GM10266 (cell line): ENCODE data around the gene TPSB2.
"Not testable (repeated sequence)": the region's sequence is repeated elsewhere in the genome, so short reads cannot be mapped to it uniquely, and the experiment has no call there.

ENCODE experiments used
- DNase-seq: peaks from one replicate; pipeline ENCODE4 v3.0.0; 2012; ENCODE audit errors: extremely low spot score
- TF ChIP-seq, protein P1 (sequence below): IDR thresholded peaks from 2 replicates; pipeline ENCODE4 v1.5.1; 2012; ENCODE audit warnings: mild to moderate bottlenecking, low read depth; ENCODE audit not compliant: control insufficient read depth, insufficient read depth; ENCODE audit errors: missing control alignments

Gene TPSB2

DNA sequence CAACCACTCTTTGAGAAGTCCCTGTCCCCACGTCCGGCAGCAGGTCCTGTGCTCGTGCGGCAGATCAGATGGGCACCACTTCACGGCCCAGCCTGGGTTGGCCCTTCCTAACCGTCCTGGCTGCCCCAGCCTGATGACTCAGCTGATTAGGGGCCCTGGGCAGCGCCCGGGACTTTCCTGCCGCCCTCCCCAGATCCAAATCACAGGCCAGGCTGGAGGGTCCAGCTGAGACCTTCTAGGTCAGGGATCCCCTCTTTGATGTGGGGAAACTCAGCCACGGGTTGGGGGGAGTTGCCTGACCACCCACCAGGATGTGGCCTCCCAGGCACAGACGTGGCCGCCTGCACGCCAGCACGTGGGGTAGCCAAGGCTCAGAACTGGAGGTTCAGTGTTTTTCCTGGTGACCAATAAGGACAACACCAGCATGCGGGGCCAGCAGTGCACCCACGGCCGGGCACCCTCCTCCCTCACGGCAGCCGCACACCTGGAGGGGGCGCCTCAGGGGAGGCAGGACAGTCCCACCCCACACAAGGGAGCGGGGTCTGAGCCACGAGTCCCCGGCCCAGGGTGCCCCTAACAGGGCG lies 4.2 kb downstream of the TPSB2 start:
- DNase-seq, result not testable (repeated sequence)

DNA sequence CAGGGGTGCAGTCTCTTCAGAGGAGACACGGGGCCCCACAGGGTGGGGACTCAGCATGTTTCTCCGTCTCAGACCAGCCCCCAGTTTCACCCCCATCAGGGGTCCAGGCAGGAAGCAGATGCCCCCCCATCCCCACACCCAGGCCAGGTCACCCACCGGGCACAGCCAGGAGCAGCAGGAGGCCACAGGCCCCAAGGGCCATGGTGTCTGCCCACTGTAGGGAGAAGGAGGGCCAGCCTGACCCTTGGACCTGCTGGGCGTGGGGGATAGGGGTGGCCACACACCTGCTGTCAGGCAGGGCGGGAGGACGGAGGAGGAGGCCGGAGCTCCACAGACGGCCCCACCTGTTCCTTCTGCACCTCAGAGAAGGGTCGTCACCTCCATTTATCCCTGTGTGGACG lies 4.9 kb downstream of the TPSB2 start, which contains the start of gene TPSG1:
Gene TPSG1 (minus strand): TSS at position 218 of the 401 bp plus-strand sequence. CDS start 16 bp downstream, at position 202.
- TF ChIP-seq, protein P1, sequence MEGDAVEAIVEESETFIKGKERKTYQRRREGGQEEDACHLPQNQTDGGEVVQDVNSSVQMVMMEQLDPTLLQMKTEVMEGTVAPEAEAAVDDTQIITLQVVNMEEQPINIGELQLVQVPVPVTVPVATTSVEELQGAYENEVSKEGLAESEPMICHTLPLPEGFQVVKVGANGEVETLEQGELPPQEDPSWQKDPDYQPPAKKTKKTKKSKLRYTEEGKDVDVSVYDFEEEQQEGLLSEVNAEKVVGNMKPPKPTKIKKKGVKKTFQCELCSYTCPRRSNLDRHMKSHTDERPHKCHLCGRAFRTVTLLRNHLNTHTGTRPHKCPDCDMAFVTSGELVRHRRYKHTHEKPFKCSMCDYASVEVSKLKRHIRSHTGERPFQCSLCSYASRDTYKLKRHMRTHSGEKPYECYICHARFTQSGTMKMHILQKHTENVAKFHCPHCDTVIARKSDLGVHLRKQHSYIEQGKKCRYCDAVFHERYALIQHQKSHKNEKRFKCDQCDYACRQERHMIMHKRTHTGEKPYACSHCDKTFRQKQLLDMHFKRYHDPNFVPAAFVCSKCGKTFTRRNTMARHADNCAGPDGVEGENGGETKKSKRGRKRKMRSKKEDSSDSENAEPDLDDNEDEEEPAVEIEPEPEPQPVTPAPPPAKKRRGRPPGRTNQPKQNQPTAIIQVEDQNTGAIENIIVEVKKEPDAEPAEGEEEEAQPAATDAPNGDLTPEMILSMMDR, result no peak
- DNase-seq, result no peak

DNA sequence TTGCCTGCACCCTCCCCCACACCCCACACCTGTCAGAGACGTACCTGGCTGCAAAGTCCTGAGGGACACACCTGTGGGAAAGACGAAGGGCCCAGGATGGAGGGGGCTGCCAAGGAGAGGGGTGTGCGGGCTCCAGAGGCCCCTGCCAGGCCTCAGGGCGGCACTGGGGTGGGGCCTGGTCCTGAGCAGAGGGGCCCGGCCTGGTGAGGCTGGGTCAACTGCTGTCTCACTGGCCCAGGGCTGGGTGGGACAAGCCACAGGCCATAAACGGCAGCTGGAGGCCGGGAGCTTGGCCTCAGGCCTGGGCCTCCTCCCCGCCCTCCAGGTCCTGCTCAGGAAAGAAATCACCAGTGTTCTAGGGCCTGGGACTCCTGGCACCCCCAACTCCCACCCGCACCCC lies 5.4 kb downstream of the TPSB2 start:
- TF ChIP-seq, protein P1, result no peak
- DNase-seq, result no peak

DNA sequence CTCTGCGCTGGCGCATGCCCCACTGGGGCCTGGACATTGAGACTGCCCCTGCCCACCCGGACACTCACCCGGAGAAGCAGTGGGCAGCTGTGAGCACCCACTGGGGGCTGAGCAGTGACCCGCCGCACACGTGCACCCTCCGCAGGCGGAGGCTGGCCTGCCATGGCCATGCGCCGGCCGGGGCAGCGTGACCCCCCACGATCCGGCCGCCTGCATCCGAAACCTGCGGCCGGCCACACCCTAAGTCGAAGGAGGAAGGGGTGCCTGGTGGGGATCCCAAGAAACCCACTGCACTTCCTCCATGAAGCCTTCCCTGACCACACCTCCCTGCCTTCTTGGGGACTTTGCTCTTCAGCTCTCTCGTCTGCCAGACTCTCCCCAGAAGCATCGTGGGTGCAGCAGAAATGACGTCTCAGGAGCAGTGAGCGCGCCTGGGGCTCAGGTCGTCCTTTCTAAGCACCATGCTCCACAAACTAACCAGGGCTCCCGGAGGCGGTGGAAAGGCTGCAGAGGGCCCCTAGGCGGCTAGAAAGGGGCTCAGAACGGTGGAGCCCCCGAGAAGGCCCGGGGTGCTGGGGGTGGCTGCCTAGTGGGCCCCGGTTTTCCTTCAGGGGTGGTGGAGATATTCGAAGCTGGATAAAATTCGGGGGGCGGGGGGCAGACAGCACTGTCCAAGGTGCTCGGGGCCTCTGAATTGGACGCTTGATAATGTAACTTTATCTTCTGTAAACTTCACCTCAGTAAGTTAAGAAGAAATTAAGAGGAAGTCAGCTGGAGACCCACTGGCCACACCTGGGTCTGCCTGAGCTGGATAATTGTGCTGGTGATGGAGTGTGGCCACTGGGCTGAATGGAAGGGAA lies 6.4 kb downstream of the TPSB2 start:
- TF ChIP-seq, protein P1, result no peak
- no peak for DNase-seq

DNA sequence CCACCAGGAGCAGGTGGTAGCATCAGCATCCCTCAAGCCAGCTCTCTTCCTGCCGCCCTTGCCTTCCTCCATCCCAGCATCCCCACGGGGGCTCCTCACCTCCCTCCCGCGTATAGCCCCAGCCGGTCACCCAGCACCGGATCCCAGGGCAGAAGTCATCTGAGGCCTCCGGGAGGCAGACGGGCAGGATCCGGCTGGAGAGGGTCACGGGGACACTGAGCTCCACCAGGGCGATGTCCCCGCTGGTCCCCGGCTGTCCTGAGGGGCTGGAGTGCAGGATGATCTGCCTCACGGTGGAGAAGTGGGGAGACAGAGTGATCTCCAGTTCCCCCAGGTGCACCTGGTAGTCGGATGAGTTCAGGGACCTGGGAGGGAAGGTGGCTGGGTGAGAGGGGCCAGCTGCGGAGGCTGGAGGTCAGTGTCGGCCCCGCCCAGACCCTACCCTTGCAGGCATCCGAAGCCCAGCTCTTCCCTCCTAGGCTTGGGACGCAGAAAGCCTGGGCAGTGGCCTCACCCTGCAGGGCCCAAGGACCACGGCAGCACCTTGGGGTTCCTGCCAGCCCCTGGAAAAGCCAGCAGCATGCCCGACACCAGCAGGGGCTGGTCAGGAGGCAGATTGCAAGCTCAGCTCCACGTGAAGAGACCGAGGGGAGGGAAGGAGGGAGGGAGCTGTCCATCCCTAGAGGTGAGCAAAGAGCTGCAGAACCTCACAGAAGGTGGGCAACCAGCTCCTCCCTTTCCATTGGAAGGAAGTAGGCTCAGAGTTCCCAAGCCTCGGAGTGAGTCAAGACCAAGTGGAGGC lies 7.2 kb downstream of the TPSB2 start:
- TF ChIP-seq, protein P1, result no peak
- no peak for DNase-seq

DNA sequence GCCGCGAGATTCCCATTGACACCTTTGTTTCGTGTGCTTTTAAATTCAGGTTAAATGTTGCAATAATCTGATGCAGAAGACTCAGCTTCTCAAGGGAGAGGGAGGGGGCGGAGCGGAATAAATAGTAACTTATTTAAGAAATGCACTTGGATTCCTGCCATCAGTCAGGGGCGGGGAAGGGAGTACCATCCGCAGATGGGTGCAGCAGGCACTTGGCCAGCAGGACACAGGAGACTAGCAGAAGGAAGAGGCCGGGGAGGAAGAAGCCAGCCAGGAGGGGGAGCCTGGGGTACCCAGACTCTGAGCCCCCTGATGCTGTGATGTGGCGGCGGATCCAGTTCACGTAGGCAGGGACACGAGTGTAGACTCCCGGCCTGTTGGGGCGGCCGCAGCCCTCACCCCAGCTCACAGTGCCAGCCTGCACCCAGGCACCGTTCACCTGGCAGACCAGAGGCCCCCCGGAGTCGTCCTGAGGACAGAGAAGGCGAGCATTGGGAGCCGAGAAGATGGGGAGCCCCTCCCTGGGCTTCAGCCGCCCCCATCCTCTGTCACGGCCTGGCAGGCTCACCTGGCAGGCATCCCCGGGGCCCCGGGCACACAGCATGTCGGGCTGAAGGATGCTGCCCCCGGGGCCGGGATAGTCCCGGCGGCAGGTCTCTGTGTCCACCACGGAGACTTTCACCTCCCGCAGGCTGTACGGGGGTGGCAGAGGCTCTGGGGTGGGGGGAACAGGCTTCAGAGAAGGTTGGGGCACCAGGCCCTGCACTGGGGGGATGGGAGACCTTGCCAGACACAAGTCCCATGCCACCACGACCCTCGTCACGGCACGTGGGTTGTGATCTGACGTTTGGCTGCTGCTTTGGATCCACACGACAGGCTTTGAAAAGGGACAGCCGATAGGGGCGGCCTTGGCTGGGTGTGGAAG lies 8.1 kb downstream of the TPSB2 start:
- no peak for DNase-seq
- TF ChIP-seq, protein P1, result no peak

DNA sequence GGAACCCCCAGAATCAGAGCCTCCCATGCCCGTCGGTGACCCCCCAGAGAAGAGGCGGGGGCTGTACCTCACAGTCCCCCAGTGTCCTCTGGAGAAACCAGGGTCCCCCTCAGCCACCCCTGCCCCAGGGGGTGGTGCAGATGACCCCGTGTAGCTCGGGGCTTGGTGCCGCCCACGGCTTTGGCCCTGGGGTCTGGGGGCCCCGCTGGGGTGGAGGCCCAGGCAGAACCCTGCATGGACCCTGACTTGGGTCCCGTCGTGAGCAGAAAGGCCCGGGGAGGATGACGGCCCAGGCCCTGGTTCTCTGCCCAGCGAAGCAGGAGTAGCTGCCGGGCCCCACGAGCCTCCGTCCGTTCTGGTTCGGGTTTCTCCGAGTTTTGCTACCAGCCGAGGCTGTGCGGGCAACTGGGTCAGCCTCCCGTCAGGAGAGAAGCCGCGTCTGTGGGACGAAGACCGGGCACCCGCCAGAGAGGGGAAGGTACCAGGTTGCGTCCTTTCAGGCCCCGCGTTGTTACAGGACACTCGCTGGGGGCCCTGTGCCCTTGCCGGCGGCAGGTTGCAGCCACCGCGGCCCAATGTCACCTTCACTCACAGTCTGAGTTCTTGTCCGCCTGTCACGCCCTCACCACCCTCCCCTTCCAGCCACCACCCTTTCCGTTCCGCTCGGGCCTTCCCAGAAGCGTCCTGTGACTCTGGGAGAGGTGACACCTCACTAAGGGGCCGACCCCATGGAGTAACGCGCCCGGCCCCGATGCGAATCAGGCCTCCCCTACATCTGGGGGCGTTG lies 8.9 kb downstream of the TPSB2 start:
- DNase-seq, result no peak
- TF ChIP-seq, protein P1, result no peak
